Adipocyte (in vitro differentiated cells): Measurements from ENCODE around the gene ZNF33B.
"Not testable (repeated sequence)": the region's sequence is repeated elsewhere in the genome, so short reads cannot be mapped to it uniquely, and the experiment has no call there.

Experiments used
- DNase-seq: peaks from one replicate; pipeline ENCODE4 v3.0.0-alpha.2; 2015; ENCODE audit warnings: low read depth
- H3K27me3 ChIP-seq: replicated peaks from 2 replicates; pipeline ENCODE4 v1.7.0; 2013; ENCODE audit warnings: mild to moderate bottlenecking, low read length, moderate library complexity; ENCODE audit not compliant: control insufficient read depth, insufficient read depth
- H3K36me3 ChIP-seq: 2 replicates; pipeline ENCODE4 v1.7.0; 2013; ENCODE audit warnings: low read length, mild to moderate bottlenecking, moderate library complexity; ENCODE audit not compliant: control insufficient read depth, insufficient read depth, severe bottlenecking
- H3K4me1 ChIP-seq: 2 replicates; pipeline ENCODE4 v1.7.0; 2013; ENCODE audit warnings: mild to moderate bottlenecking, low read length, moderate library complexity; ENCODE audit not compliant: control insufficient read depth, insufficient read depth
- H3K4me3 ChIP-seq: 2 replicates; pipeline ENCODE4 v1.7.0; 2013; ENCODE audit warnings: mild to moderate bottlenecking, low read length, moderate library complexity
- H3K9ac ChIP-seq: 2 replicates; pipeline ENCODE4 v1.7.0; 2013; ENCODE audit warnings: mild to moderate bottlenecking, low read length, moderate library complexity
- H3K9me3 ChIP-seq: 2 replicates; pipeline ENCODE4 v1.7.0; 2013; ENCODE audit warnings: mild to moderate bottlenecking, low read length, moderate library complexity; ENCODE audit not compliant: control insufficient read depth

Gene ZNF33B

GRCh38 chr10:42598249-42598873 lies 40.0 kb downstream of the ZNF33B start:
- no peak overlapping the region for H3K9ac ChIP-seq
- H3K4me1 ChIP-seq: peaks cover 3% of the 10 kb centered on the region
- H3K9me3 ChIP-seq: peaks cover 29% of the 10 kb centered on the region
- peaks cover 10% of the 10 kb centered on the region for H3K36me3 ChIP-seq
- no peak overlapping the region for H3K4me3 ChIP-seq
- H3K27me3 ChIP-seq: no peaks in the 10 kb centered on the region
- DNase-seq: no peak

- peaks cover 51% of the 10 kb centered on the region for H3K9me3 ChIP-seq
- no peak overlapping the region for H3K4me3 ChIP-seq
- H3K27me3 ChIP-seq: no peaks in the 10 kb centered on the region
- no peak for DNase-seq
- H3K9ac ChIP-seq: no peak overlapping the region
- peaks cover 31% of the 10 kb centered on the region for H3K36me3 ChIP-seq
- peaks cover 3% of the 10 kb centered on the region for H3K4me1 ChIP-seq
Observed at GRCh38 chr10:42596196-42596595, 42.2 kb downstream of the ZNF33B start.

GRCh38 chr10:42594246-42594650 lies 44.1 kb downstream of the ZNF33B start:
- H3K4me1 ChIP-seq: peaks cover 3% of the 10 kb centered on the region
- H3K27me3 ChIP-seq: no peaks in the 10 kb centered on the region
- H3K36me3 ChIP-seq: peaks cover 34% of the 10 kb centered on the region
- H3K9ac ChIP-seq: no peak overlapping the region
- DNase-seq: peak; percentile 56
- peak overlapping the region; percentile 62 for H3K4me3 ChIP-seq
- peaks cover 65% of the 10 kb centered on the region for H3K9me3 ChIP-seq

- Histone ChIP-seq H3K9me3 (peaks cover 67% of the 10 kb centered on the region), H3K4me1 (peaks cover 3% of the 10 kb centered on the region), H3K9ac (no peak overlapping the region), H3K36me3 (peaks cover 34% of the 10 kb centered on the region), H3K27me3 (no peaks in the 10 kb centered on the region), H3K4me3 (peak overlapping the region; percentile 62)
- no peak for DNase-seq
Observed at GRCh38 chr10:42593284-42593683, 45.1 kb downstream of the ZNF33B start.

GRCh38 chr10:42583828-42584227 lies 54.5 kb downstream of the ZNF33B start:
- no peaks in the 10 kb centered on the region for H3K27me3 ChIP-seq
- H3K4me3 ChIP-seq: no peak overlapping the region
- no peaks in the 10 kb centered on the region for H3K9me3 ChIP-seq
- H3K4me1 ChIP-seq: no peaks in the 10 kb centered on the region
- no peaks in the 10 kb centered on the region for H3K36me3 ChIP-seq
- no peak for DNase-seq
- no peak overlapping the region for H3K9ac ChIP-seq

GRCh38 chr10:42578019-42578418 lies 60.4 kb downstream of the ZNF33B start:
- H3K4me1 ChIP-seq: no peaks in the 10 kb centered on the region
- no peak for DNase-seq
- no peak overlapping the region for H3K4me3 ChIP-seq
- no peaks in the 10 kb centered on the region for H3K36me3 ChIP-seq
- no peak overlapping the region for H3K9ac ChIP-seq
- H3K27me3 ChIP-seq: no peaks in the 10 kb centered on the region
- H3K9me3 ChIP-seq: no peaks in the 10 kb centered on the region

- H3K9ac ChIP-seq: no peak overlapping the region
- H3K27me3 ChIP-seq: no peaks in the 10 kb centered on the region
- H3K9me3 ChIP-seq: peaks cover 4% of the 10 kb centered on the region
- DNase-seq: no peak
- H3K36me3 ChIP-seq: no peaks in the 10 kb centered on the region
- H3K4me1 ChIP-seq: no peaks in the 10 kb centered on the region
- no peak overlapping the region for H3K4me3 ChIP-seq
Observed at GRCh38 chr10:42576338-42576737, 62.0 kb downstream of the ZNF33B start.

GRCh38 chr10:42574336-42574735 lies 64.0 kb downstream of the ZNF33B start:
- H3K36me3 ChIP-seq: no peaks in the 10 kb centered on the region
- no peak overlapping the region for H3K4me3 ChIP-seq
- DNase-seq: no peak

GRCh38 chr10:42556931-42557330 lies 81.4 kb downstream of the ZNF33B start:
- Histone ChIP-seq H3K27me3 (no peaks in the 10 kb centered on the region), H3K4me3 (no peak overlapping the region), H3K9me3 (no peaks in the 10 kb centered on the region), H3K36me3 (no peaks in the 10 kb centered on the region), H3K9ac (no peak overlapping the region), H3K4me1 (peaks cover 2% of the 10 kb centered on the region)
- DNase-seq: no peak

More at GRCh38 chr10:42574336-42574735, 64.0 kb downstream of the ZNF33B start:
- Histone ChIP-seq H3K4me1 (no peaks in the 10 kb centered on the region), H3K27me3 (no peaks in the 10 kb centered on the region), H3K9me3 (peaks cover 4% of the 10 kb centered on the region), H3K9ac (no peak overlapping the region)

- H3K9ac ChIP-seq: peak overlapping the region; percentile 89
- not testable (repeated sequence) for H3K4me1 ChIP-seq, H3K27me3 ChIP-seq, DNase-seq, H3K36me3 ChIP-seq, H3K9me3 ChIP-seq
- peak overlapping the region; percentile 95 for H3K4me3 ChIP-seq
Observed at GRCh38 chr10:42553576-42553975, 84.8 kb downstream of the ZNF33B start.

- Histone ChIP-seq H3K4me3 (peak overlapping the region; percentile 95), H3K9ac (peak overlapping the region; percentile 89), H3K9me3 (no peaks in the 10 kb centered on the region), H3K36me3 (no peaks in the 10 kb centered on the region), H3K27me3 (no peaks in the 10 kb centered on the region), H3K4me1 (peaks cover 6% of the 10 kb centered on the region)
- no peak for DNase-seq
Observed at GRCh38 chr10:42553064-42553407, 85.3 kb downstream of the ZNF33B start.
